ENCODE data around the gene TP73. TPM values are rescaled to one million over a fixed set of nuclear protein-coding genes. Genes with fewer than 3 reads are reported as not detected.

The TP73 gene
- total RNA-seq, 1 experiment from 2014 or later, result 2.6 TPM

DNA sequence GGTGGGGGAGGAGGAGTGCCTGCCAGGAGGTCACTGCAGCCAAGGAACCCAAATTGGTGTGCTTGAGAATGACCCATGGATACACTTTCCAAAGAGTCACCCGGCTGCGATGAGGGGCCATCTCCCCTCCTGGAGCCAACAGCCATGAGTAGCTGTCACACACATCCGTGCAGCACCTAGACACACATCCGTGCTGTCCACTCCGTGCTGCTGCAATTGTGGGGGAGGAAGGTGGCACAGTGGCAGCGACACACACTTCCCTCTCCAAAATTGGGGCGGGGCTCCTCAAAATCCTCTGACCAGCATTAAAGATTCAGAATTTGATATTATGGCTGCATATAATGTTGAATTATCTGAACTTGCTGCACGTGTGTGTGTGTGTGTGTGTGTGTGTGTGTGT lies 15.8 kb downstream of the TP73 start:
- H2AFZ ChIP-seq (ENCODE audit: low read length), result no peak overlapping the region
- no peak overlapping the region for H3K9ac ChIP-seq (ENCODE audit: low read length)
- no TSS peak for BruUV-seq (replicated peaks)
- H3K9me2 ChIP-seq (replicated peaks; ENCODE audit: low read length), result no peaks in the 10 kb centered on the region
- no peaks in the 10 kb centered on the region for H3K9me3 ChIP-seq (ENCODE audit: low read length)
- no peak overlapping the region for H3K4me2 ChIP-seq (ENCODE audit: low read length)
- H3K27me3 ChIP-seq (ENCODE audit: low read length), result no peaks in the 10 kb centered on the region
- H3K4me1 ChIP-seq (ENCODE audit: insufficient read depth, low read length), result peaks cover 14% of the 10 kb centered on the region
- H3K4me3 ChIP-seq (ENCODE audit: low read length), result no peak overlapping the region
- ChIA-PET CTCF (no interaction called here), POLR2A (ENCODE audit: unreplicated experiment) (no interaction called here)
- H4K20me1 ChIP-seq (ENCODE audit: low read length), result no peaks in the 10 kb centered on the region
- TF ChIP-seq EZH2phosphoT487 (IDR thresholded peaks at IDR 0.05; ENCODE audit: borderline replicate concordance, low read length), result no peak
- TF ChIP-seq, protein P1, sequence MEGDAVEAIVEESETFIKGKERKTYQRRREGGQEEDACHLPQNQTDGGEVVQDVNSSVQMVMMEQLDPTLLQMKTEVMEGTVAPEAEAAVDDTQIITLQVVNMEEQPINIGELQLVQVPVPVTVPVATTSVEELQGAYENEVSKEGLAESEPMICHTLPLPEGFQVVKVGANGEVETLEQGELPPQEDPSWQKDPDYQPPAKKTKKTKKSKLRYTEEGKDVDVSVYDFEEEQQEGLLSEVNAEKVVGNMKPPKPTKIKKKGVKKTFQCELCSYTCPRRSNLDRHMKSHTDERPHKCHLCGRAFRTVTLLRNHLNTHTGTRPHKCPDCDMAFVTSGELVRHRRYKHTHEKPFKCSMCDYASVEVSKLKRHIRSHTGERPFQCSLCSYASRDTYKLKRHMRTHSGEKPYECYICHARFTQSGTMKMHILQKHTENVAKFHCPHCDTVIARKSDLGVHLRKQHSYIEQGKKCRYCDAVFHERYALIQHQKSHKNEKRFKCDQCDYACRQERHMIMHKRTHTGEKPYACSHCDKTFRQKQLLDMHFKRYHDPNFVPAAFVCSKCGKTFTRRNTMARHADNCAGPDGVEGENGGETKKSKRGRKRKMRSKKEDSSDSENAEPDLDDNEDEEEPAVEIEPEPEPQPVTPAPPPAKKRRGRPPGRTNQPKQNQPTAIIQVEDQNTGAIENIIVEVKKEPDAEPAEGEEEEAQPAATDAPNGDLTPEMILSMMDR (conservative IDR thresholded peaks at IDR 0.05; ENCODE audit: low read depth, low read length), result no peak
- TF ChIP-seq EZH2 (IDR thresholded peaks at IDR 0.05; ENCODE audit: low read length, unreplicated experiment), result no peak
- intact Hi-C loops (cut with micrococcal nuclease), result no loop called here
- no peaks in the 10 kb centered on the region for H3K79me2 ChIP-seq (ENCODE audit: low read length)
- ATAC-seq, result no peak
- no peak for DNase-seq
- no peaks in the 10 kb centered on the region for H3F3A ChIP-seq (ENCODE audit: low read length, unreplicated experiment)
- H3K36me3 ChIP-seq (ENCODE audit: low read depth, low read length), result no peaks in the 10 kb centered on the region
- H3K27ac ChIP-seq (ENCODE audit: low read length), result no peak overlapping the region

DNA sequence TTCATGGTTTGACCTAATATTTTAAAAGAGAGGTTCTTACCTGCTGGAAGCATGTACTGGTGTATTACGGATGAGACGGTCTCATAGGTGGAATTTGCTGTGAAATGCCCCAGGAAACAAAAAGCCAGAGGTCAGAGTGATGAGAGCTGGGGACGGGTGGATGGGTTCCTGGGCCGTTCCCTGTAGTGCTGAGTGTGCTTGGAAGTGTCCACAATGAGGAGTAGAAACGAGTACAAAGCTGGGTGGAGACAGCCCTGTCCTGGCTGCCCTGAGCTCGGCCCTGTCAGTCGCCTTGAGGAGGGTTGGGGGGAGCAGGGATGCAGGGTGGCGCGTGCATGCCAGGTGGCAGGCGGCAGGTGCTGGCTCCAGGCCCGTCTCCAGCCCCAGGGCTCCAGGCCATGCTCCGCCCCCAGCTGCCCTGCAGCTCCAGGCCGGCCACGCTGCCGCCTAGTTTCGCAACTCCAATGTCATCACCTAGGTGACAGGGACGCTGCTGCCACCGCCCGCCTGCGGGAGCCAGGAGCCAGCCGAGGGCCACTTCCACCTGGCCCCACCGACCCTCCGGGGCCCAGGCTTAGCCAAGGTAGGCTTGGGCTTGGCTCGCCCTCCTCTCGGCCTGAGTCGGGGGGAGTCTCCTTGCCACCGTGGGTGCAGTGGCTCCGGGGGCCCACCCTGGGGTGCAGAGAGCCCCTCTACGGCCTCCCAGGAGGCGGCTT lies 16.4 kb downstream of the TP73 start:
- Histone ChIP-seq H3K27me3 (ENCODE audit: low read length) (no peaks in the 10 kb centered on the region), H3K4me2 (ENCODE audit: low read length) (peak overlapping the region; percentile 68), H3K27ac (ENCODE audit: low read length) (no peak overlapping the region), H3K4me1 (ENCODE audit: insufficient read depth, low read length) (peaks cover 14% of the 10 kb centered on the region), H3K9ac (ENCODE audit: low read length) (no peak overlapping the region), H3K9me2 (replicated peaks; ENCODE audit: low read length) (no peaks in the 10 kb centered on the region), H3K36me3 (ENCODE audit: low read depth, low read length) (no peaks in the 10 kb centered on the region), H3K79me2 (ENCODE audit: low read length) (no peaks in the 10 kb centered on the region), H4K20me1 (ENCODE audit: low read length) (no peaks in the 10 kb centered on the region), H2AFZ (ENCODE audit: low read length) (peak overlapping the region; percentile 34; the same call in 1 of the 2 replicates), H3F3A (ENCODE audit: low read length, unreplicated experiment) (no peaks in the 10 kb centered on the region), H3K9me3 (ENCODE audit: low read length) (no peaks in the 10 kb centered on the region), H3K4me3 (ENCODE audit: low read length) (peak overlapping the region; percentile 31; the same call in 1 of the 2 replicates)
- intact Hi-C loops (cut with micrococcal nuclease), result no loop called here
- ChIA-PET CTCF (no interaction called here), POLR2A (ENCODE audit: unreplicated experiment) (no interaction called here)
- peak; percentile 99 for TF ChIP-seq EZH2phosphoT487 (IDR thresholded peaks at IDR 0.05; ENCODE audit: borderline replicate concordance, low read length)
- no peak for TF ChIP-seq EZH2 (IDR thresholded peaks at IDR 0.05; ENCODE audit: low read length, unreplicated experiment)
- TF ChIP-seq, protein P1 (conservative IDR thresholded peaks at IDR 0.05; ENCODE audit: low read depth, low read length), result no peak
- DNase-seq, result peak; percentile 87
- BruUV-seq (replicated peaks), result no TSS peak
- ATAC-seq, result peak; percentile 84

- no peaks in the 10 kb centered on the region for H3K79me2 ChIP-seq (ENCODE audit: low read length)
- POLR2A ChIA-PET (ENCODE audit: unreplicated experiment), result no interaction called here
- CTCF ChIA-PET, result no interaction called here
- no peaks in the 10 kb centered on the region for H3K36me3 ChIP-seq (ENCODE audit: low read depth, low read length)
- no peak overlapping the region for H3K27ac ChIP-seq (ENCODE audit: low read length)
- H3F3A ChIP-seq (ENCODE audit: low read length, unreplicated experiment), result no peaks in the 10 kb centered on the region
- BruUV-seq (replicated peaks), result no TSS peak
- DNase-seq (no peak), ATAC-seq (peak; percentile 7; the same call in 1 of the 2 replicates)
- peak overlapping the region; percentile 68; the same call in 1 of the 2 replicates for H3K4me2 ChIP-seq (ENCODE audit: low read length)
- intact Hi-C loops (cut with micrococcal nuclease), result no loop called here
- no peak overlapping the region for H2AFZ ChIP-seq (ENCODE audit: low read length)
- H3K4me1 ChIP-seq (ENCODE audit: insufficient read depth, low read length), result peaks cover 14% of the 10 kb centered on the region
- no peaks in the 10 kb centered on the region for H3K9me2 ChIP-seq (replicated peaks; ENCODE audit: low read length)
- TF ChIP-seq, protein P1 (conservative IDR thresholded peaks at IDR 0.05; ENCODE audit: low read depth, low read length), result no peak
- TF ChIP-seq EZH2 (IDR thresholded peaks at IDR 0.05; ENCODE audit: low read length, unreplicated experiment) (no peak), EZH2phosphoT487 (IDR thresholded peaks at IDR 0.05; ENCODE audit: borderline replicate concordance, low read length) (no peak)
- H4K20me1 ChIP-seq (ENCODE audit: low read length), result no peaks in the 10 kb centered on the region
- H3K4me3 ChIP-seq (ENCODE audit: low read length), result no peak overlapping the region
- no peaks in the 10 kb centered on the region for H3K9me3 ChIP-seq (ENCODE audit: low read length)
- no peaks in the 10 kb centered on the region for H3K27me3 ChIP-seq (ENCODE audit: low read length)
- H3K9ac ChIP-seq (ENCODE audit: low read length), result no peak overlapping the region
Measured at GRCh38 chr1:3669421-3669821, 17.1 kb downstream of the TP73 start.

Data from PC-3 (cell line).